ENCODE measurements around the gene PXDN.

The PXDN gene

DNA sequence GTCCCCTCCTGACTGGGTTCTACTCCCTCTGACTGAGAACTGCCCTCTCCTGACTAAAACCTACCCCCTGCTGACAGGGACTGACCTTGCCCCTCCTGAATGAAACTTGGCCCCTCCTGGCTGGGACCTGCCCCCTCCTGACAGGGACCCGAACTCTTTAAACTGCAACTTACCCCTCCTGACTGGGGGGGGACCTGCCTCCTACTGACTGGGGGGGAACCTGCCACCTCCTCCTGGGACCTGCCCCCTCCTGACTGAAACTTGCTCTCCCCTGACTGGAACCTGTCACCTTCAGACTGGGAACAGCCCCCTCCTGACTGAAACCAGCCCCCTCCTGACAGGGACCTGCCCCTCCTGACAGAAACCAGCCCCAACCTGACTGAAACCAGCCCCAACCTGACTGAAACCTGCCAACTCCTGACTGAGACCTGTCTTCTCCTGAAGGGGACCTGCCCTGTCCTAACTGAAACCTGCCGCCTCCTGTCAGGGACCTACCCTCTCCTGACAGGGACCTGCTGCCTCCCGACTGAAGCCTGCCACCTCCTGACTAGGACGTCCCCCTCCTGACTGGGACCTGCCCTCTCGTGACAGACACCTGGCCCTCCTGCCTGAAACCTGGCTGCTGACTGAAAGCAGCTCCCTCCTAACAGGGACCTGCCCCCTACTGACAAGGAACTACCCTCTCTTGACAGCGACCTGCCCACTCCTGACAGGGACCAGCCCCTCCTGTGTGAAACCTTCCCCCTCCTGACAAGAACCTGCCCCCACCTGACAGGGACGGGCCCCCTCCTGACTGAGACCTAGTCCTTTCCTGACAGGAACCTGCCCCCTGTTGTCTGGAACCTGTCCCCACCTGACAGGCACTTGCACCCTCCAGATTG is 87.1 kb downstream of the PXDN start:
- no peak overlapping the region for H3K27ac ChIP-seq
- TF ChIP-seq, protein P1, sequence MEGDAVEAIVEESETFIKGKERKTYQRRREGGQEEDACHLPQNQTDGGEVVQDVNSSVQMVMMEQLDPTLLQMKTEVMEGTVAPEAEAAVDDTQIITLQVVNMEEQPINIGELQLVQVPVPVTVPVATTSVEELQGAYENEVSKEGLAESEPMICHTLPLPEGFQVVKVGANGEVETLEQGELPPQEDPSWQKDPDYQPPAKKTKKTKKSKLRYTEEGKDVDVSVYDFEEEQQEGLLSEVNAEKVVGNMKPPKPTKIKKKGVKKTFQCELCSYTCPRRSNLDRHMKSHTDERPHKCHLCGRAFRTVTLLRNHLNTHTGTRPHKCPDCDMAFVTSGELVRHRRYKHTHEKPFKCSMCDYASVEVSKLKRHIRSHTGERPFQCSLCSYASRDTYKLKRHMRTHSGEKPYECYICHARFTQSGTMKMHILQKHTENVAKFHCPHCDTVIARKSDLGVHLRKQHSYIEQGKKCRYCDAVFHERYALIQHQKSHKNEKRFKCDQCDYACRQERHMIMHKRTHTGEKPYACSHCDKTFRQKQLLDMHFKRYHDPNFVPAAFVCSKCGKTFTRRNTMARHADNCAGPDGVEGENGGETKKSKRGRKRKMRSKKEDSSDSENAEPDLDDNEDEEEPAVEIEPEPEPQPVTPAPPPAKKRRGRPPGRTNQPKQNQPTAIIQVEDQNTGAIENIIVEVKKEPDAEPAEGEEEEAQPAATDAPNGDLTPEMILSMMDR (conservative IDR thresholded peaks at IDR 0.05): no peak
- no peak for TF ChIP-seq ZFX (IDR thresholded peaks at IDR 0.05)

DNA sequence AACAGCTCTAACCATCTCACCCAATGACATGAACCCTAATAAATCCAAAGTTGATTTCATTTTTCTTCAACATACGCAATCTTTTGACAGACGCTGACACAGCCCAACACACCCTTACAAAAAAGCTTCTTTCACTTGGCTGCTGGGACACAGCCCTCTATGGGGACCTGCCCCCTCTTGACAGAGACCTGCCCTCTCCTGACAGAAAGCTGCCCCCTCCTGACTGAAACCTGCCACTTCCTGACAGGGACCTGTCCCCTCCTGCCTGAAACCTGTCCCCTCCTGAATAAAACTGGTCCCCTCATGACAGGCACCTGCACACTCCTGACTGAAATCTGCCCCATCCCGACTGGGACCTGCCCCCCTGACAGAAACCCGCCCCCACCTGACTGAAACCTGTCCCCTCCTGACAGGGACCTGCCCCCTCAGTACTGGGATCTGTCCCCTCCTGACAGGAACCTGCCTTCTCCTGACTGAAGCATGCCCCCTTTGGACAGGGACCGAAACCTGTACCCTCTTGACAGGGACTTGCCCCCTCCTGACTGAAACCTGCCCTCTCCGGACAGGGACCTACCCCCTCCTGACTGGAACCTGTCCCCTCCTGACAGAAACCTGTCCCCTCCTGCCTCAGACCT is 87.9 kb downstream of the PXDN start:
- no peak overlapping the region for H3K27ac ChIP-seq
- TF ChIP-seq, protein P1 (conservative IDR thresholded peaks at IDR 0.05): no peak
- no peak for TF ChIP-seq ZFX (IDR thresholded peaks at IDR 0.05)

DNA sequence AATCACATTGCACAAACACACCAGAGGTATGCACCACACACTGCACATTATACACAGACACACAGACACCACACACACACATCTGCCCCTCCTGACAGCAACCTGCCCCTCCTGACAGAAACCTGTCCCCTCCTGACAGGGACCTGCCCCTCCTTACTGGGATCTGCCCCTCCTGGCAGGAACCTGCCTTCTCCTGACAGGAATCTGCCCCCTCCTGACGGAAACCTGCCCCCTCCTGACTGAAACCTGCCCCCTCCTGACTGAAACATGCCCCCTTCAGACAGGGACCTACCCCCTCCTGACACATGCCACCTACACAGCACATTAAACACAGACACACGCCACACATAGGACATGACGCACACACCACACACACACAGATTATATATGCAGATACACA is 88.9 kb downstream of the PXDN start:
- no peak overlapping the region for H3K27ac ChIP-seq
- no peak for TF ChIP-seq ZFX (IDR thresholded peaks at IDR 0.05)
- TF ChIP-seq, protein P1 (conservative IDR thresholded peaks at IDR 0.05): no peak

DNA sequence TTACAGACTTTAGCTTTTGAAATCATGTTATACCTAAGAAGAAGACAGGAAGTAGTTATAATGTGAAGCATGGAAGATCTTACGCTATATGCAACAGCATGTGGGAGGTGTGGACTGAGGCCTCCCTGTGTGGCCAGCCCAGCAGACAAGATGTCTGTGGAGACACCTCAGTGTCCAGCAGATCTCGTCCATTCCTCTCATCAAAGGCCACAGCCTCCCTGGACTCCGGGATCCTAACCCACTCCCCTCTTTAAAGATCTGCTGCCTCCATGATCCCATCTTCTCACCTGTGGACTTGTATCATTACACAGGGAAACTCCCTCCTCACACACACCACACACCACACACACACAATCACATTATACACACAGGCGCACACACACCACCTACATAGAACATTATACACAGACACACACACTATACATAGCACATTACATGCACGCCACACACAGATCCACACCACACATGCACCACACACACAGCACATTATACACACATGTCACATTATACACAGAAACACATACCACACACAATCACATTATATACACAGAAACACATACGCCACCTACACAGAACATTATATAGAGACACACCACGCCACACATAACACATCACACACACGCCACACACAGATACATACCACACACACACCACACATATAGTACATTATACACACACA is 89.5 kb downstream of the PXDN start:
- TF ChIP-seq ZFX (IDR thresholded peaks at IDR 0.05): no peak
- no peak overlapping the region for H3K27ac ChIP-seq

GRCh38 chr2:1653956-1654695 is 90.2 kb downstream of the PXDN start:
- TF ChIP-seq, protein P1 (conservative IDR thresholded peaks at IDR 0.05): no peak
- no peak for TF ChIP-seq ZFX (IDR thresholded peaks at IDR 0.05)
- no peak overlapping the region for H3K27ac ChIP-seq

DNA sequence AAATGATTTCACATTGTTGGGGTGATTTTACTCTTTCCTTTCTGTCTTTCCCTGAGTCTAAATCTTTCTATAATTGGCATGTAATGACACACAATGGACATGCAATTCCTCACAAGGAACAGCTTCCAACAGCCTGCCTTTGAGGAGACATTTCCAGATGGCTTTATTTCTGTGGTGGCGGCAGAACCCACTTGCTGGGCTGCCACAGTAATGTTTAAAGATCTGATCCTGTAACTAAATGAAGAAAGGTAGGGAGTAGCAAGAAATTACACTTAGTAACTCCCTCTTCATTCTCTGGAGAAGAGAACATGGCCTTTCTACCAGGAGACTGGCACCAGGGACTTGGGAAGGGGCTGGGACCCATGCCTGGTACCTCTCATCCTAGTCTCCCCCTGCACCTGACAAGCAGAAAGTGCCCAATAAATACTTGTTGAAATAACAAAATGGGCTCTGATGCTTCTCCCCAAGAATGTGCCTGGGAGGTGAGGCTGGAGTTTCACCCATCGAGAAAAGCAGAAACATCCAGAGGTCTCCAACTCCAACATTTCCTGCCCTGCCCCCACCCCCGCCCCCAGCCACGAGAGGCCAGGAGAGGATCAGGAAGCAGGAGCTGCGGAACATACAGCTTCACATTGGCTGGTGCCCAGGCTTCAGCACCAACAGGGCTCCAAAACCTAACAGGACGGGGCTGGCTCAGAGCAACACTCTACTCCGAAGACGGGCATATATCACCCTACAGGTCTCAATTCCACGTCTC is 92.1 kb downstream of the PXDN start:
- no peak overlapping the region for H3K27ac ChIP-seq
- TF ChIP-seq, protein P1 (conservative IDR thresholded peaks at IDR 0.05): no peak
- no peak for TF ChIP-seq ZFX (IDR thresholded peaks at IDR 0.05)

Data from C4-2B (cell line).